Calu3 (cell line): ENCODE results near the gene USP54. TPM values are rescaled to one million over a fixed set of nuclear protein-coding genes. Genes with fewer than 3 reads are reported as not detected.

Experiments
- BruUV-seq: library from RNA; stranded (reverse); fragments of 400-500 nt; replicated peaks from 2 replicates; lab custom pipeline; 2021; lab: Mats Ljungman, UMichigan
- CTCF ChIA-PET: fragments of 300-600 bp; sonication (Branson Sonifier 250); formaldehyde crosslinking; loops from one replicate; lab custom pipeline; 2022; ENCODE audit warnings: antibody characterized with exemption; lab: Charles Lee
- DNase-seq: peaks from one replicate; pipeline ENCODE4 v3.0.0; 2022
- H3K27ac Mint-ChIP-seq: one replicate; pipeline ENCODE4 v1.8.0; 2022; ENCODE audit warnings: mixed read lengths; ENCODE audit not compliant: unreplicated experiment
- H3K27me3 Mint-ChIP-seq: one replicate; pipeline ENCODE4 v1.8.0; 2022; ENCODE audit warnings: mixed read lengths; ENCODE audit not compliant: unreplicated experiment
- H3K36me3 Mint-ChIP-seq: one replicate; pipeline ENCODE4 v1.8.0; 2022; ENCODE audit warnings: mild to moderate bottlenecking, moderate library complexity, mixed read lengths; ENCODE audit not compliant: insufficient read depth, unreplicated experiment
- H3K4me1 Mint-ChIP-seq: one replicate; pipeline ENCODE4 v1.8.0; 2022; ENCODE audit warnings: mild to moderate bottlenecking, low read depth, mixed read lengths; ENCODE audit not compliant: unreplicated experiment
- H3K4me3 Mint-ChIP-seq: one replicate; pipeline ENCODE4 v1.8.0; 2022; ENCODE audit warnings: mild to moderate bottlenecking, low read depth, moderate library complexity, mixed read lengths; ENCODE audit not compliant: unreplicated experiment
- H3K9me3 Mint-ChIP-seq: one replicate; pipeline ENCODE4 v1.8.0; 2022; ENCODE audit warnings: low read depth, mixed read lengths; ENCODE audit not compliant: unreplicated experiment
- intact Hi-C: fragments of 100-400 bp; cut with micrococcal nuclease; formaldehyde crosslinking; loops from one replicate; pipeline ENCODE4 v1.10.0; 2022; ENCODE audit not compliant: unreplicated experiment
- total RNA-seq: library from RNA; stranded (reverse); gene quantifications from 2 replicates; pipeline ENCODE4 v1.2.3, GENCODE V29; 2022
- TF ChIP-seq, protein P1 (sequence below): fragments of 200-600 bp; IDR thresholded peaks from one replicate; pipeline ENCODE4 v1.8.0; 2022; ENCODE audit warnings: antibody characterized with exemption; ENCODE audit not compliant: unreplicated experiment

The USP54 gene
- total RNA-seq, 1 experiment from 2014 or later, result 48.1 TPM

DNA sequence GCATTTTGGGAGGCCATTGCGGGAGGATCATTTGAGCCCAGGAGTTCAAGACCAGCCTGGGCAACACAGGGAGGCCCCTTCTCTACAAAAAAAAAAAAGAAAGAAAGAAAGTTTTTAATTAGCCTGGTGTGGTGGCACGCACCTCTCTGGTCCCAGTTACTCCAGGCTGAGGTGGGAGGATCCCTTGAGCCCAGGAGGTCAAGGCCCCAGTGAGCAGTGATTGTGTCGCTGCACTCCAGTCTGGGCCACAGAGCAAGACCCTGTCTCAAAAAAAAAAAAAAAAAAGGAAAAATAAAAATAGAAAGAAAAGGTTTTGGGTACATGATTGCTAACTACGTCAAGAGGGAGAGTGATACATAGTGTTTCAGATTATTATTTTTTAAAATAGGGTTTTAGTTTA, 2.0 kb upstream of the USP54 start:
- Mint-ChIP-seq H3K27ac (peak overlapping the region; percentile 93), H3K4me1 (peaks cover 41% of the 10 kb centered on the region), H3K36me3 (no peaks in the 10 kb centered on the region), H3K9me3 (no peaks in the 10 kb centered on the region), H3K27me3 (no peaks in the 10 kb centered on the region), H3K4me3 (no peak overlapping the region)
- intact Hi-C loops, result loop anchor here (5.0 kb wide), 1 partner anchor 34 kb away; no protein-coding TSS in a partner anchor
- CTCF ChIA-PET, result no interaction called here
- BruUV-seq, result no TSS peak
- no peak for DNase-seq
- TF ChIP-seq, protein P1, sequence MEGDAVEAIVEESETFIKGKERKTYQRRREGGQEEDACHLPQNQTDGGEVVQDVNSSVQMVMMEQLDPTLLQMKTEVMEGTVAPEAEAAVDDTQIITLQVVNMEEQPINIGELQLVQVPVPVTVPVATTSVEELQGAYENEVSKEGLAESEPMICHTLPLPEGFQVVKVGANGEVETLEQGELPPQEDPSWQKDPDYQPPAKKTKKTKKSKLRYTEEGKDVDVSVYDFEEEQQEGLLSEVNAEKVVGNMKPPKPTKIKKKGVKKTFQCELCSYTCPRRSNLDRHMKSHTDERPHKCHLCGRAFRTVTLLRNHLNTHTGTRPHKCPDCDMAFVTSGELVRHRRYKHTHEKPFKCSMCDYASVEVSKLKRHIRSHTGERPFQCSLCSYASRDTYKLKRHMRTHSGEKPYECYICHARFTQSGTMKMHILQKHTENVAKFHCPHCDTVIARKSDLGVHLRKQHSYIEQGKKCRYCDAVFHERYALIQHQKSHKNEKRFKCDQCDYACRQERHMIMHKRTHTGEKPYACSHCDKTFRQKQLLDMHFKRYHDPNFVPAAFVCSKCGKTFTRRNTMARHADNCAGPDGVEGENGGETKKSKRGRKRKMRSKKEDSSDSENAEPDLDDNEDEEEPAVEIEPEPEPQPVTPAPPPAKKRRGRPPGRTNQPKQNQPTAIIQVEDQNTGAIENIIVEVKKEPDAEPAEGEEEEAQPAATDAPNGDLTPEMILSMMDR, result no peak

DNA sequence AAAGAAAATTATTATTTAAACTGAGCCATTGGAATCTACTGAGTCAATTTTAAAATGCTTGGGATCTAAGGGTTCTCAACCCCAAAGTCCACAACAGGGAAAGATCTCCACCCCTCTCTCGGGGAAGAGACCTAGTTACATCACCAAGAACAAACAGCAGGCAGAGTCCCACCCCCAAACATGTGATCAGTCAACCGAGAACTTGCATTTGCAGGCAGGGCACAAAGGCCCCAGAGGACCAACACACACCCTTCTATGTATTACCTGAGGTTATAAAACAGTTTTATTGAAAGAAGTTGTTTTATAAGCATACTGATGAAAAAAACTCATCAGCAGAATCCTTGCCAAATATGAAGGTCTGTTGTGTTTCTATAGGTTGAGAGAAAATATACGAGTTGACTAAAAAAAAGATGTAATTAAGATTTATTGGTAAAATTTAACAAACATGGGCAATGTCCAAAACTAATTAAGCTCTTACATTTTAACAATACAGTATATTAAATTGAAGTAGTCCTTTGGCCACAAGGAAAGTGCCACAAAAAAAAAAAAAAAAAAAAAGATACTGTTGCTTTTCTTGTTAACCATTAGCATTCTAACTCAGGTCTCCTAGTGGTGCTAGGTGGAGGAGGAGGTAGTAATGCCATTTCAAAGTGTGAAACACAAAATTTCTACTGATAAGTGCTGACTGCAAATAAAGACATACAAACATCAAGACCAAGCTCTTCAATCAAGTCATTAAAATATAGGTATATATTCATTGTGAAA, 975 bp upstream of the USP54 start:
- DNase-seq, result peak; percentile 80
- H3K36me3 Mint-ChIP-seq, result no peaks in the 10 kb centered on the region
- H3K4me1 Mint-ChIP-seq, result peaks cover 43% of the 10 kb centered on the region
- no peaks in the 10 kb centered on the region for H3K27me3 Mint-ChIP-seq
- CTCF ChIA-PET, result interaction anchor here (0.7 to 2.4 kb wide), 4 partner anchors 9 to 864 kb away, joined by 3 to 16 read pairs (median 4); no protein-coding TSS in a partner anchor
- H3K4me3 Mint-ChIP-seq, result peak overlapping the region; percentile 62
- intact Hi-C loops, result loop anchor here (5.0 kb wide), 1 partner anchor 35 kb away; no protein-coding TSS in a partner anchor
- TF ChIP-seq, protein P1, result no peak
- no TSS peak for BruUV-seq
- H3K27ac Mint-ChIP-seq, result peak overlapping the region; percentile 93
- H3K9me3 Mint-ChIP-seq, result no peaks in the 10 kb centered on the region

DNA sequence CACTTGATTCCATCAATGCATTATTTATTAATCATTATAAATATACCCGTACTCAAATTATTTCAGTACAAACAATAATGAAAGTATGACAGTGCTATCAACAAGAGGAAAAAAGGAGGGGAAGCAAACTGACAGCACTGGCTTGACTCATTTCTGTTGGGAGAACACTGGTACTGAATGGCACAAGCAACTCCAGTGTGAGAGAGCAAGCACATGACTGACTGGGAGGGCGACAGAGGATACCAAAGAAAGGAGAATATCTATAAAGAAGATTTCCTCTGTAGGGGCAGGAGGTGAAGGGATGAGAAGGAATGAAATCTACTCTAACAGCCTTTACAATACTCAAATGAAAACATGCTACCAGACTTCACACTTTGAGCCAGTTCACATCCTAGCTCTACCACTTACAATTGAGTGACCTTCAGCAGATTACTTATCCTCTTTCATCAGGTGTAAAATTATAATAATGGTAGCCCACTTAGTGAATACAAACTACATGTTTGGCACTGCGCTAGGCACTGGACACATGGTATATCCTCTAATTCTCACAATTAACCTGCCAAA, 1.5 kb downstream of the USP54 start:
- DNase-seq, result peak; percentile 15
- no peaks in the 10 kb centered on the region for H3K27me3 Mint-ChIP-seq
- intact Hi-C loops, result loop anchor here (5.0 kb wide), 2 partner anchors 38 to 62 kb away; no protein-coding TSS in a partner anchor
- CTCF ChIA-PET, result interaction anchor here (2.4 kb wide), 1 partner anchor 11 kb away, joined by 16 read pairs; no protein-coding TSS in a partner anchor
- TF ChIP-seq, protein P1, result no peak
- peak overlapping the region; percentile 9 for H3K27ac Mint-ChIP-seq
- BruUV-seq, result no TSS peak
- H3K4me1 Mint-ChIP-seq, result peaks cover 57% of the 10 kb centered on the region
- peaks cover 6% of the 10 kb centered on the region for H3K36me3 Mint-ChIP-seq
- peak overlapping the region; percentile 7 for H3K4me3 Mint-ChIP-seq
- peaks cover 2% of the 10 kb centered on the region for H3K9me3 Mint-ChIP-seq

DNA sequence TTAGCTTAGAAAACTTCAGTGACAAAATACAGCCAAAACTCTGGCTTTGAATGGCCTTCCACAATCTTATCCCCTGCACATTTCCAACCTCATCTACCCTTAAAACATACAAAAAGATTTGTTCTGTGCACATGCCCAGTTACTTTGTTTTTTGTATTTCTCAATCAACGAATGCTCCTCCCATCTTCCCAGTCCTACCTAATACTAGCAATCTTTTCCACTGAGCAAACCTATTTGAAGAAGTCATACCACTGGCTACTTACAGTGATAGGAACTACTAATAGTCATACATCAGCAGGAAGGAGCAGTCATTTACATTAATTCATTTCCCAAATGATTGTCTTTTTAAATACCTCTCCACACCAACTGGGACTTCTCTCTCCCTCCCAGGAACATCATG, 2.5 kb downstream of the USP54 start:
- DNase-seq, result no peak
- TF ChIP-seq, protein P1, result no peak
- CTCF ChIA-PET, result interaction anchor here (0.5 kb wide), 1 partner anchor 37 kb away, joined by 3 read pairs; no protein-coding TSS in a partner anchor
- peak overlapping the region; percentile 9 for H3K27ac Mint-ChIP-seq
- H3K9me3 Mint-ChIP-seq, result peaks cover 2% of the 10 kb centered on the region
- peak overlapping the region; percentile 11 for H3K4me3 Mint-ChIP-seq
- intact Hi-C loops, result loop anchor here (5.0 kb wide), 1 partner anchor 61 kb away; no protein-coding TSS in a partner anchor
- peaks cover 6% of the 10 kb centered on the region for H3K36me3 Mint-ChIP-seq
- H3K4me1 Mint-ChIP-seq, result peaks cover 57% of the 10 kb centered on the region
- no TSS peak for BruUV-seq
- H3K27me3 Mint-ChIP-seq, result no peaks in the 10 kb centered on the region
